Spinal cord (tissue), 10 donors: ENCODE data around the gene A4GNT. TPM values are rescaled to one million over a fixed set of nuclear protein-coding genes. Genes with fewer than 3 reads are reported as not detected.

Source experiments
- DNase-seq, 6 donors: peaks; one replicate each; pipeline versions ENCODE4 v3.0.0 to v3.0.0-alpha.2; 2013 to 2015; ENCODE audit warnings: low spot score in 6 of 6, low read depth in 4 of 6
- H3K27ac ChIP-seq: one replicate; pipeline ENCODE4 v1.5.1; 2013; ENCODE audit warnings: low read depth, low read length, control low read depth
- H3K27me3 ChIP-seq: one replicate; pipeline ENCODE4 v1.6.1; 2013; ENCODE audit warnings: low read length; ENCODE audit not compliant: control insufficient read depth, insufficient read depth
- H3K36me3 ChIP-seq: one replicate; pipeline ENCODE4 v1.6.1; 2013; ENCODE audit warnings: low read length; ENCODE audit not compliant: control insufficient read depth, insufficient read depth
- H3K4me1 ChIP-seq: one replicate; pipeline ENCODE4 v1.6.1; 2013; ENCODE audit warnings: low read length; ENCODE audit not compliant: control insufficient read depth, insufficient read depth
- H3K4me3 ChIP-seq: one replicate; pipeline ENCODE4 v1.5.1; 2013; ENCODE audit warnings: low read depth, low read length, control low read depth
- H3K9me3 ChIP-seq: one replicate; pipeline ENCODE4 v1.6.1; 2013; ENCODE audit warnings: low read length; ENCODE audit not compliant: control insufficient read depth, insufficient read depth
- WGBS: methylation state at CpG from one replicate; pipeline ENCODE4 v1.1.5; 2013; ENCODE audit warnings: missing lambda C conversion rate; ENCODE audit not compliant: insufficient coverage; 5-methylcytosine and 5-hydroxymethylcytosine counted together
- polyA plus RNA-seq, 2 donors: library from polyadenylated mRNA; unstranded; fragments of 120-200 nt; gene quantifications; one replicate each; pipeline ENCODE4 v1.2.1, GENCODE V29; 2013; ENCODE audit not compliant: insufficient read length in 2 of 2
- total RNA-seq, 2 donors: library from RNA; depleted of rRNA in 1 of 2; stranded (reverse); fragments of 120-200 nt in 1 of 2; fragments of >200 nt in 1 of 2; gene quantifications; one replicate each; pipeline versions ENCODE4 v1.2.3 to v1.2.4, GENCODE V29; 2013 to 2014
- donor health status: healthy.

A4GNT gene
- total and polyA plus RNA-seq, 4 donors = 0.15 to 0.33 TPM; not detected in 2

DNA sequence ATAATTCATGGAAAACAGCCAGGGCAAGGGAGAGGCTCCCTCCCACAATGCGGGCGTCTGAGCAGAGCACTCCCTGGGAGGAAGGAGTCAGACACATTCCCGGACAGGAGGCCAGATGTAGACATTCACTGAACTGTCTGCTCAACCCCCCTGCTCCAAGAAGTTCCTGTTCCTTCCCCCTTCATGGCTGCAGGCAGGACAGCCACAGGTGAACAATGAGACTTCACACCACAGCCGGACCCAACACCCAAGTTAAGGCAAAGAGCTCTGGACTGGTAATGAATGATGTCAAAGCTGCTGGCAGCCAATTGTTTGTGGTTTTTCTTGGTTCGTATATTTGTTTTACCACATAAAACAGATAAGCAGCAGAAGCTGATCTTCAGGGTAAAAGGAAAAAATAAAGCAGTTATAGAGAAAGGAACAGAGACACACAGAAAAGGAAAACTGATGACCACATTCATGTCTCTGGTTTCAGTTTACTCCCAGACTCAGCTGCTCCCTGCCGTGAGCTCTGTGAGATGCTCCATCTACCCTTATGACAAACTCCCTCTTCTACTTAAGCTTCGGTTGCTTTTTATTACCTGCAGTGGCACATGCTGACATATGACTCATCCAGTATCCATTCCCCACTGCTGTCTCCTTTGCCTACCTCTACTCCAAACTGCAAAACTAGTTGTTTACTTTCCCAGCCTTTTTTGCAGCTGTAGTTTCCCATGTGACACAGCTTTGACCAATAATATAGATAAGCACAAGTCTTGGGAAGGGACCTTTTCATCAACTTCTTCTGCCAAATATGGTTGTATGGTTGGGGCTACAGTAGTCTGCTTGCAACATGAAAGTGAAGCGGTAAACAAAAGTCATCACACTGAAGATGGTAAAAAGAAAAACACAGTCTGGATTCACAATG, 49.9 kb downstream of the A4GNT start:
- Histone ChIP-seq H3K9me3 (no peaks in the 10 kb centered on the region), H3K27me3 (no peaks in the 10 kb centered on the region), H3K4me3 (no peak overlapping the region), H3K4me1 (no peaks in the 10 kb centered on the region), H3K36me3 (peaks cover 25% of the 10 kb centered on the region), H3K27ac (no peak overlapping the region)
- no peak for DNase-seq
- 48% methylated on average over 3 of the region's 8 CpGs for WGBS

DNA sequence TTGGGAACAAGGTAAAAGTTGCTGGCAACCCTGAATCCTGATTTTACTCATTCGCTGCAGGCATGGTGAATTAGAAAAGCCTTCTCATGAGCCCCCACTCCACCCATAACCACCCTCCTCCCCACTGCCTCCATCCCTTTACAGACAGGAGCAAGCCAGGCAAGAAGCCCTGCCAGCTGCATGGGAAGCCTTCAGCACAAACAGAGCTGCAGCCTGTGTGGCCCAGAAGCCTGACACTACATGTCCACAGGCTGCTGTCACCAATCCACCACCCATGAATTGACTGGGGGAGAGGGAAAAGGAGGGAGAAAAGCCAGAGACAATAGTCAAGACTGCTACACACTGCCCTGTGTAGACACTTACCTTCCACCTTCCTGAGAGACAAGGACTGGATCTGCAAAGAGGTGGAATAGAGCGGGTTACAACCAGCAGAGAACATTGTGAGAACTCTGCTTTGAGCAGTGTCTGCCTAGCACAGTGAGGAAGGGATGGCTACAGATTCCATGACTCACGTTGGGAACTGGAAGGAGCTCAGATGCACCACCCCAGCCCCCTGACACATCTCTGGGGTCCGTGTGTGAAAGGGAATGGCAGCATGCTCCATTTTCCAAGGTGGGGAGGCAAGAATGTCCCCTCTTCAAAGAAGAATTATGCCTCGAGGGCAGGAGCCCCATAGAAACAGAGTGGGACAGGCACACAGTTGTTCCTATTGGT, 50.7 kb downstream of the A4GNT start:
- H3K4me1 ChIP-seq = no peaks in the 10 kb centered on the region
- DNase-seq = no peak
- no peak overlapping the region for H3K4me3 ChIP-seq
- H3K36me3 ChIP-seq = peaks cover 27% of the 10 kb centered on the region
- no peak overlapping the region for H3K27ac ChIP-seq
- H3K9me3 ChIP-seq = no peaks in the 10 kb centered on the region
- WGBS = 62% methylated on average over 2 of the region's 5 CpGs
- no peaks in the 10 kb centered on the region for H3K27me3 ChIP-seq

DNA sequence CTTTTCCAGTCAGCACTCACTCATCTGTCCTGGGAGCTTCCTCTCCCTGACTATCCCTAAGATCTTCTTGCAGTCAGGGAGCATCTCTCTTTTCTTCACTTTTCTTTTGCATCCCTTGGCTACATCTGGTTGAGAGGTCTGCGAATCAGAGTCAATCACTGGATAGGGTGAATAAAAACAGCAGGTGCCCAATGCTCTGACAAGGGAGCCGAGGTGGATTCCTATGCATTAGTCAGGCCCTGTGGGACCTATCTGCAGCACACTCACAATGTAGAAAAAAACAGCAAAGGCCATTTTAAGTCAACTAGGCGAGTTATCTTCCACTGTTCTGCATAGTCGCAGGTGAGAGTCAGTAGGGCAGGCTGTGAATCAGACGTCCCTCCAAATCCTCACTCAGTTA, 52.3 kb downstream of the A4GNT start:
- H3K9me3 ChIP-seq = no peaks in the 10 kb centered on the region
- no peaks in the 10 kb centered on the region for H3K27me3 ChIP-seq
- H3K27ac ChIP-seq = no peak overlapping the region
- no peak overlapping the region for H3K4me3 ChIP-seq
- 70% methylated on average over 4 of the region's 5 CpGs for WGBS
- H3K36me3 ChIP-seq = peaks cover 27% of the 10 kb centered on the region
- DNase-seq = no peak
- no peaks in the 10 kb centered on the region for H3K4me1 ChIP-seq

DNA sequence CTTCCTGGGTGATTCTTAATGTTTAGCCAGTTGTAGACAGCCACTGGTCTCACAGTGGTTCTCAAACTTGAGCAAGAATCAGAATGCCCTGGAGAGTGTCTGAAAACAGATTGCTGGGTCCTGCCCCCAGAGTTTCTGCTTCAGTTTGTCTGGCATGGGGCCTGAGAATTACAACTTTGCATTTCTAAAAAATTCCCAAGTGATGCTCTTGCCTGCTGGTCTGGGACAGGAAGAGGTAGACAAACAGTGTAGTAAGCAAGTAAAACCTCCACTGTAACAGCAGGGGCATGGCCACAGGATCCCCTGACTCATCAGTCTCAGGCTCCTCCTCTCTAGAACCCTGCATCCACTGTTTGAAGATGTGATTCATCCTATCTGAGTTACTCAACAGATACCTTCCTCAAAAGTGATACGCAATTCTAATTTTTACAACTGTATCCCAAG, 53.3 kb downstream of the A4GNT start:
- Histone ChIP-seq H3K36me3 (peaks cover 25% of the 10 kb centered on the region), H3K4me3 (no peak overlapping the region), H3K27me3 (no peaks in the 10 kb centered on the region), H3K4me1 (no peaks in the 10 kb centered on the region), H3K9me3 (no peaks in the 10 kb centered on the region), H3K27ac (no peak overlapping the region)
- DNase-seq = no peak
- WGBS = no CpG with 5 or more reads among the region's 1 CpG

DNA sequence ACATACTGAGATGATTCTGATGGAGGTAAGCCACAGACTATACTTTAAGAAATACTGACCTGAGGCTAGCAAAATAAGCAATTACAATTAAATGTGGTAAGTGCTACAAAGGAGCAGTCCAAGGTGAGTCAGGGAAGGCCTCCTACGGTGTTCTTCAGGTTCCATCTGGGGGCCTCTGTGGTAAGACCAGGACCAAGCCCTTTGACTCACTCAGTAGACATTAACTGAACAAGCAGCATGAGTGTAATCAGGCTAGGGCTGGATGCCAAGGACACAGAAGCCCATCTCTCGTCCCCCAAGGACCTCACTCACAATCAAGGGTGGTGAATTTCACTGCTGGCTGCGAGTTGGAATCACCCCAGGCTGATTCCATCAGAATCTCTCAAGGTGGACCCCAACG, 54.1 kb downstream of the A4GNT start:
- Histone ChIP-seq H3K4me3 (no peak overlapping the region), H3K36me3 (peaks cover 22% of the 10 kb centered on the region)

More for the DNA sequence above, 54.1 kb downstream of the A4GNT start:
- Histone ChIP-seq H3K27ac (no peak overlapping the region), H3K4me1 (no peaks in the 10 kb centered on the region), H3K9me3 (no peaks in the 10 kb centered on the region), H3K27me3 (no peaks in the 10 kb centered on the region)
- WGBS = 90% methylated on average over 2 of the region's 4 CpGs
- no peak for DNase-seq

Other genes starting within 250 kb of the A4GNT start
- gene CLDN18, start 122.2 kb downstream of the A4GNT start, total RNA-seq = under 1 TPM in 1 of 2 donors, not detected in 1; 0.20 TPM
- 1 to 10 TPM in 1 of 2 donors, under 1 TPM in 1; 0.44 to 1.3 TPM for gene CLDN18, start 122.2 kb downstream of the A4GNT start, polyA plus RNA-seq
- gene DZIP1L, start 16.8 kb downstream of the A4GNT start, total RNA-seq = 10 to 100 TPM; 10.8 to 28.4 TPM
- gene DZIP1L, start 16.8 kb downstream of the A4GNT start, polyA plus RNA-seq = 10 to 100 TPM; 14.5 to 14.8 TPM
- gene DBR1, start 42.5 kb upstream of the A4GNT start, total RNA-seq = 10 to 100 TPM; 16.6 to 19.9 TPM
- gene DBR1, start 42.5 kb upstream of the A4GNT start, polyA plus RNA-seq = 10 to 100 TPM; 11.9 to 14.4 TPM
- gene ARMC8, start 54.9 kb upstream of the A4GNT start, total RNA-seq = 10 to 100 TPM; 55.0 to 84.3 TPM
- 10 to 100 TPM; 48.4 to 55.4 TPM for gene ARMC8, start 54.9 kb upstream of the A4GNT start, polyA plus RNA-seq
- gene NME9, start 197.5 kb upstream of the A4GNT start, total RNA-seq = 1 to 10 TPM; 5.6 to 7.6 TPM
- 1 to 10 TPM; 9.0 to 9.6 TPM for gene NME9, start 197.5 kb upstream of the A4GNT start, polyA plus RNA-seq
- 10 to 100 TPM; 55.0 to 81.9 TPM for gene MRAS, start 216.2 kb upstream of the A4GNT start, total RNA-seq
- gene MRAS, start 216.2 kb upstream of the A4GNT start, polyA plus RNA-seq = 10 to 100 TPM; 81.4 to 83.9 TPM